ENCODE data around the gene XAB2.
A peak's percentile ranks its signal among the peaks of the same experiment; 100 is the strongest.

The XAB2 gene

DNA sequence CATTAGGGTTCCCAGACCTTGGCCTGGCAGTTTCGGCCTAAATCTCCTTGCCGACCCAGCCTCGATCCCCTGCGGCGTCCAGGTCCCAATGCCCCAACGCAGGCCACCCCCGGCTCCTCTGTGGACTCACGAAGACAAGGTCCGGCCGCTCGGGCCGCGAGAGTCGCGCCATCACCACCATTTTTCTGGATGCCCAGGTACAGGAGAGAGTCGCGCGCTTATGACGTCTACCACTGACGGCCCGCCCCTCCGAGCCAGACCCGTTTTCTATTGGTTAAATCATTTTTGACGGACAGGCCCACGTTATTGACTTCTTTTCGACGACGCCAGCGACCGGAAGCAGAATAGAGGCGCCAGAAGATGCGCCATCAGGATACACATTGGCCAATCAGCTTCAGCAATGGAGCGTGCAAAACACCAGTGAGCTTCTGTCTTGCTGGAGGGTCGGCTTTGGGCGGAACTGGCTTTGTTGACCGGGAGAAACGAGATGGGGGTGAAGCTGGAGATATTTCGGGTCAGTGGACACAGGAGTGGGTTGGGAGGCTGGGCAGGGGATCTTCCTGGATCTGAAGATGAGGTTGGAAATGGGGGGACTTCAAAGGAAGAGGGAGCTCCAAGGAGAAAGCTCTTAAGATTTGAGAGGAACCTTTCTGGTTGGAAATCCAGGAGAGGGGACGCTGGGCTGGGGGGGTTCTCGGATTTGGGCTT is at the start of gene XAB2, which contains the start of gene PET100:
TSS of gene XAB2 (minus strand) at position 199 of the 708 bp plus-strand sequence. CDS start at position 181, 18 bp downstream.
TSS of gene PET100 (plus strand) at position 447 of the 708 bp plus-strand sequence. CDS start at position 488, 41 bp downstream.
- Histone ChIP-seq H3K36me3 (ENCODE audit: control insufficient read depth in 2 of 2, insufficient read depth in 2 of 2, low read length in 2 of 2) (peaks cover 7 to 10% of the 10 kb centered on the region in 2 donors), H3K27me3 (ENCODE audit: control insufficient read depth in 1 of 2, insufficient read depth in 2 of 2, low read length in 2 of 2) (no peaks in the 10 kb centered on the region), H3K9ac (ENCODE audit: low read length in 2 of 2) (peak within 1 kb of the TSS; percentile 96 to 99), H3K27ac (ENCODE audit: low read length) (peak within 1 kb of the TSS; percentile 85), H3K9me3 (ENCODE audit: control insufficient read depth in 2 of 2, low read length in 2 of 2) (no peaks in the 10 kb centered on the region), H3K4me1 (ENCODE audit: control insufficient read depth, insufficient read depth, low read length) (peaks cover 35% of the 10 kb centered on the region), H3K4me3 (ENCODE audit: low read length in 2 of 2) (peak within 1 kb of the TSS; percentile 94 to 100)

DNA sequence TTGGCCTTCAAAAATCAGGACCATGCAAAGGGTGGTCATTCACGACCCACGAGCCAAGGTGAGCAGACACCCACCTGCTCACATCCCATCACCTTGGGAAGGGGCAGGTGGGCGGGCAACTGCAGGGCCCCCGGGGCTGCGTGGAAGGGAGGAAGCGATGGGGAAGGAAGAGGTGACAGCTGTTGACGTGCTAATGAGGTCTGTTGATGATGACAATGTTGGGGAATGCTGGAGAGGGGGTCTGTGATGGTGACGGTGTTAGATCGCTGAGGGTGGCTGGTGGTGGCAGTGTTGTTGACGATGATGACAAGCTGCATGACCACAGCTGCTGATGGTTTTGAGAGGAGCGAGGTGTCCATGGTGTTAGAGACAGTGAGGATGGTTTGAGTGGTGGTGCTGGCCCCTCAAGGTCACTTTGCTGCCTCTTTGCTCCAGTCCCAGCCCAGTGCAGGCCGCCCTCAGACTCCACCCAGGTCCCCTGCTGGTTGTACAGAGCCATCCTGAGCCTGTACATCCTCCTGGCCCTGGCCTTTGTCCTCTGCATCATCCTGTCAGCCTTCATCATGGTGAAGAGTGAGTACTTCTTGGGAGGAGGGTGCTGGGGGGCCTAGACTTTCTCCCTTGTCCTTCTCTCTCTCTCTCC is 48.4 kb upstream of the XAB2 start:
- Histone ChIP-seq H3K9me3 (ENCODE audit: control insufficient read depth in 2 of 2, low read length in 2 of 2) (no peaks in the 10 kb centered on the region), H3K4me1 (ENCODE audit: control insufficient read depth, insufficient read depth, low read length) (peaks cover 13% of the 10 kb centered on the region), H3K27ac (ENCODE audit: low read length) (no peak overlapping the region), H3K9ac (ENCODE audit: low read length in 2 of 2) (no peak overlapping the region), H3K4me3 (ENCODE audit: low read length in 2 of 2) (no peak overlapping the region), H3K36me3 (ENCODE audit: control insufficient read depth in 2 of 2, insufficient read depth in 2 of 2, low read length in 2 of 2) (peaks cover 3 to 4% of the 10 kb centered on the region in 2 donors), H3K27me3 (ENCODE audit: control insufficient read depth in 1 of 2, insufficient read depth in 2 of 2, low read length in 2 of 2) (peaks cover 24% of the 10 kb centered on the region in 2 donors)

- no peak within 1 kb of the TSS for H3K4me3 ChIP-seq (ENCODE audit: low read length in 2 of 2)
- no peaks in the 10 kb centered on the region for H3K36me3 ChIP-seq (ENCODE audit: control insufficient read depth in 2 of 2, insufficient read depth in 2 of 2, low read length in 2 of 2)
- H3K9ac ChIP-seq (ENCODE audit: low read length in 2 of 2), result no peak within 1 kb of the TSS
- no peak within 1 kb of the TSS for H3K27ac ChIP-seq (ENCODE audit: low read length)
- peaks cover 24 to 27% of the 10 kb centered on the region in 2 donors for H3K27me3 ChIP-seq (ENCODE audit: control insufficient read depth in 1 of 2, insufficient read depth in 2 of 2, low read length in 2 of 2)
- H3K9me3 ChIP-seq (ENCODE audit: control insufficient read depth in 2 of 2, low read length in 2 of 2), result no peaks in the 10 kb centered on the region
- peaks cover 11% of the 10 kb centered on the region for H3K4me1 ChIP-seq (ENCODE audit: control insufficient read depth, insufficient read depth, low read length)
Observed at GRCh38 chr19:7676854-7677253, 47.5 kb upstream of the XAB2 start, which contains the start of gene MCEMP1. MCEMP1 (plus strand) TSS chr19:7677090; CDS start chr19:7677121, 31 bp downstream.

- H3K4me3 ChIP-seq (ENCODE audit: low read length in 2 of 2), result no peak overlapping the region
- peaks cover 9% of the 10 kb centered on the region for H3K4me1 ChIP-seq (ENCODE audit: control insufficient read depth, insufficient read depth, low read length)
- H3K27ac ChIP-seq (ENCODE audit: low read length), result no peak overlapping the region
- H3K9me3 ChIP-seq (ENCODE audit: control insufficient read depth in 2 of 2, low read length in 2 of 2), result no peaks in the 10 kb centered on the region
- H3K9ac ChIP-seq (ENCODE audit: low read length in 2 of 2), result no peak overlapping the region
- no peaks in the 10 kb centered on the region for H3K36me3 ChIP-seq (ENCODE audit: control insufficient read depth in 2 of 2, insufficient read depth in 2 of 2, low read length in 2 of 2)
- peaks cover 24 to 29% of the 10 kb centered on the region in 2 donors for H3K27me3 ChIP-seq (ENCODE audit: control insufficient read depth in 1 of 2, insufficient read depth in 2 of 2, low read length in 2 of 2)
Observed at GRCh38 chr19:7676376-7676775, 47.0 kb upstream of the XAB2 start.

DNA sequence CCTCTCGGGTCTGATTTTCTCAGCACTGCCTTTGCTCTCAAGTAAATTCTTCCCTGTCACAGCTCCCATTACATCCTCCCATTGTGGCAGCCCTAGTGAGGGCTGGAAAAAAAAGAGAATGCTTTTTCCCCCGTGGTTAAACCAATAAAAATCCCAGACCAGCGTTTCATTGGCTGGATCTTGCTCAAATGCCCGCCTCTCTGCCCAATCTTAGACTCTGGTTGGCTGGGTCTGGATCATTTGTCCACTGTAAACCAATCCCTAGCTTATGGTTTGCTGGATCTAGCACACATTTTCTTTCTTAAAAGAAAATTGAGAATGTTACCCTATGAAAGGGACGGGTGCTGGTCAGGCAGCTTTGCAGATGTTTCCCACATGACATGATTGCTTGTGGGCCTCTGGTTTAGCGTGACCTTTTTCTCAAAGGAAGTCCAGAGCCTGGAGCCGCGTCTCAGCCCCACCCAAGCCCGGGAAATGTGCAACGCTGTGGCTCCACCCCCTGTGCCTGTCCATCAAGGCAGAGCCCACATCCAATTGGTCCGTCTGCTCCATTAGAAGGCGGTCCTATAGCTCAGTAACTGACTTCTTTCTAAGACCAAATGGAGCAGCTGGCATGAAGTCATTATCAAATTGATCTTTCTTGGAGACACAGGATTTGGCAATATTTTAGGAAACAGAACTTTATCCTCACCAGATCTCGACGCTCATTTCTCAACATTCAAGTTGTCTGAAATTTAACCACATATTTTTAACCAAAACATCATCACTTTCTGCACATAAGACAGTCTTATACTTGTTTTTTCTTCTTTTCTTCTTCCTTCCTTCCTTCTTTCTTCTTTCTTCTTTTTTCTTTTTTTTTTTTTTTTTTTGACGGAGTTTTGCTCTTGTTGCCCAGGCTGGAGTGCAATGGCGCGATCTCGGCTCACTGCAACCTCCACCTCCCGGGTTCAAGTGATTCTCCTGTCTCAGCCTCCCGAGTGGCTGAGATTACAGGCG is 45.0 kb upstream of the XAB2 start:
- Histone ChIP-seq H3K9me3 (ENCODE audit: control insufficient read depth in 2 of 2, low read length in 2 of 2) (no peaks in the 10 kb centered on the region), H3K9ac (ENCODE audit: low read length in 2 of 2) (no peak overlapping the region), H3K4me1 (ENCODE audit: control insufficient read depth, insufficient read depth, low read length) (peaks cover 2% of the 10 kb centered on the region), H3K4me3 (ENCODE audit: low read length in 2 of 2) (no peak overlapping the region), H3K36me3 (ENCODE audit: control insufficient read depth in 2 of 2, insufficient read depth in 2 of 2, low read length in 2 of 2) (no peaks in the 10 kb centered on the region), H3K27ac (ENCODE audit: low read length) (no peak overlapping the region), H3K27me3 (ENCODE audit: control insufficient read depth in 1 of 2, insufficient read depth in 2 of 2, low read length in 2 of 2) (peaks cover 23 to 34% of the 10 kb centered on the region in 2 donors)

DNA sequence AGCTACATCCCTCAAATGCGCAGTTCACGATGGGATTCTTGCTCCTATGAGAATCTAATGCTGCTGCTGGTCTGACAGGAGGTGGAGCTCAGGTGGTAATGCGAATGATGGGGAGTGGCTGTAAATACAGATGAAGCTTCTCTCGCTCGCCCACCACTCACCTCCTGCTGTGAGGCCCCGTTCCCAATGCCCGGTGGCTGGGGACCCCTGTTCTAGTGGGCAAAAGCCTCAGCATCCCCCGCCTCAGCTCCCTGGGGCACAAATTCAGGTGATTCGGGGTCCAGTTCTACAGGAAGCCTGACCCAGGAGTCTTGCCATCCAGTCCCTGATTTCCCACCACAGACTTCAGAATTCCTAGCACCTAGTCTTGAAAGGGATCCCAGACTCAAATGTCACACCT is 43.2 kb upstream of the XAB2 start:
- Histone ChIP-seq H3K4me3 (ENCODE audit: low read length in 2 of 2) (no peak overlapping the region), H3K27ac (ENCODE audit: low read length) (no peak overlapping the region), H3K27me3 (ENCODE audit: control insufficient read depth in 1 of 2, insufficient read depth in 2 of 2, low read length in 2 of 2) (peaks cover 22% of the 10 kb centered on the region in 2 donors), H3K4me1 (ENCODE audit: control insufficient read depth, insufficient read depth, low read length) (peaks cover 2% of the 10 kb centered on the region), H3K9ac (ENCODE audit: low read length in 2 of 2) (no peak overlapping the region), H3K36me3 (ENCODE audit: control insufficient read depth in 2 of 2, insufficient read depth in 2 of 2, low read length in 2 of 2) (no peaks in the 10 kb centered on the region), H3K9me3 (ENCODE audit: control insufficient read depth in 2 of 2, low read length in 2 of 2) (no peaks in the 10 kb centered on the region)

DNA sequence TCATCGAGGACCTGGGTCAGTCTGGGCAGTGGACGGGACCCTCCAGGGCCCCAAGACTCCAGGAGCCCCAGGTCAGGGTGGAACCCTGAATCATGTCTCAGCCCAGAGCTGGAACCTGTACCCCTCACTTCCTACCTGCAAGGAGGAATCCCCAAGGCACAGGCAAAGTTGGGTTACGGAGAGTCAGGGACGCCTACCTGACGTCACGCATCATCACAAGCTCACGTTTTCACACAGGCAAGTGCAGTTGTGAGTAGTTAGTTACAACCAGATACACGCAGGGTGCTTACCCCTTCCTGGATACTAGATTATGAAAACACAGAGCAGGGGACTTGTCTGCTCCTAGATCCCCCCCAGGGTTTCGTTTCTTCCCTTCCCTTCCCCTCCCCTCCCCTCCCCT is 41.4 kb upstream of the XAB2 start:
- no peak overlapping the region for H3K4me3 ChIP-seq (ENCODE audit: low read length in 2 of 2)
- peaks cover 16 to 18% of the 10 kb centered on the region in 2 donors for H3K27me3 ChIP-seq (ENCODE audit: control insufficient read depth in 1 of 2, insufficient read depth in 2 of 2, low read length in 2 of 2)
- no peak overlapping the region for H3K27ac ChIP-seq (ENCODE audit: low read length)

DNA sequence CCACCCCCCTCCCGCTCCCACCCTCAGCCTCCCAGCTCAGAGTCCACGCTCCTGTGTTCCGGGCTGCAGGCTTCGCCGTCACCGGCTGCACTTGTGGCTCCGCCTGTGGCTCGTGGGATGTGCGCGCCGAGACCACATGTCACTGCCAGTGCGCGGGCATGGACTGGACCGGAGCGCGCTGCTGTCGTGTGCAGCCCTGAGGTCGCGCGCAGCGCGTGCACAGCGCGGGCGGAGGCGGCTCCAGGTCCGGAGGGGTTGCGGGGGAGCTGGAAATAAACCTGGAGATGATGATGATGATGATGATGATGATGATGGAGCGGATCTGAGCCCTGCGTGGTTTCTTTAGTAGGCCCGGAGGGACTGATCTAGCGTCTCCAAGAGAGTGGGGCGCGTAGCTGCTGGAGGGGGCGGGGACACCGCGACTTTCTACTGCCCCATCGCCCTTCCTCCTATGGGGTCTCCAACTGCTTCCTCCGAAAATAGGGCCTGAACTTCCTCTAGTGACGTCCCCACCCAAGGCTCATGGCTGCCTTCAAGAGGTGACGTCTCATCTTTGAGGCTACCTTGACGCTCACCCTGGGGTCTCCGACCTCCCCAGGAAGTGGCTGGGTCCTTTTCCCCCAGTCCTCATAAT is 40.9 kb upstream of the XAB2 start:
- H3K36me3 ChIP-seq (ENCODE audit: control insufficient read depth in 2 of 2, insufficient read depth in 2 of 2, low read length in 2 of 2), result no peaks in the 10 kb centered on the region
- no peaks in the 10 kb centered on the region for H3K9me3 ChIP-seq (ENCODE audit: control insufficient read depth in 2 of 2, low read length in 2 of 2)
- no peak overlapping the region for H3K4me3 ChIP-seq (ENCODE audit: low read length in 2 of 2)
- H3K27me3 ChIP-seq (ENCODE audit: control insufficient read depth in 1 of 2, insufficient read depth in 2 of 2, low read length in 2 of 2), result peaks cover 16 to 18% of the 10 kb centered on the region in 2 donors
- H3K4me1 ChIP-seq (ENCODE audit: control insufficient read depth, insufficient read depth, low read length), result peaks cover 2% of the 10 kb centered on the region
- no peak overlapping the region for H3K9ac ChIP-seq (ENCODE audit: low read length in 2 of 2)
- no peak overlapping the region for H3K27ac ChIP-seq (ENCODE audit: low read length)

More for the DNA sequence above, 41.4 kb upstream of the XAB2 start:
- Histone ChIP-seq H3K4me1 (ENCODE audit: control insufficient read depth, insufficient read depth, low read length) (peaks cover 2% of the 10 kb centered on the region), H3K9ac (ENCODE audit: low read length in 2 of 2) (no peak overlapping the region), H3K9me3 (ENCODE audit: control insufficient read depth in 2 of 2, low read length in 2 of 2) (no peaks in the 10 kb centered on the region), H3K36me3 (ENCODE audit: control insufficient read depth in 2 of 2, insufficient read depth in 2 of 2, low read length in 2 of 2) (no peaks in the 10 kb centered on the region)

- no peak overlapping the region for H3K4me3 ChIP-seq (ENCODE audit: low read length in 2 of 2)
- no peaks in the 10 kb centered on the region for H3K36me3 ChIP-seq (ENCODE audit: control insufficient read depth in 2 of 2, insufficient read depth in 2 of 2, low read length in 2 of 2)
- no peak overlapping the region for H3K9ac ChIP-seq (ENCODE audit: low read length in 2 of 2)
- H3K9me3 ChIP-seq (ENCODE audit: control insufficient read depth in 2 of 2, low read length in 2 of 2), result no peaks in the 10 kb centered on the region
- H3K27me3 ChIP-seq (ENCODE audit: control insufficient read depth in 1 of 2, insufficient read depth in 2 of 2, low read length in 2 of 2), result peaks cover 16 to 18% of the 10 kb centered on the region in 2 donors
- H3K27ac ChIP-seq (ENCODE audit: low read length), result no peak overlapping the region
- peaks cover 2% of the 10 kb centered on the region for H3K4me1 ChIP-seq (ENCODE audit: control insufficient read depth, insufficient read depth, low read length)
Observed at GRCh38 chr19:7669641-7670040, 40.3 kb upstream of the XAB2 start.

GRCh38 chr19:7668842-7669241 is 39.5 kb upstream of the XAB2 start, which contains the start of gene RETN:
RETN (plus strand) TSS chr19:7669049; CDS start chr19:7669327, 278 bp downstream.
- Histone ChIP-seq H3K27ac (ENCODE audit: low read length) (no peak within 1 kb of the TSS), H3K4me3 (ENCODE audit: low read length in 2 of 2) (no peak within 1 kb of the TSS), H3K36me3 (ENCODE audit: control insufficient read depth in 2 of 2, insufficient read depth in 2 of 2, low read length in 2 of 2) (no peaks in the 10 kb centered on the region), H3K9ac (ENCODE audit: low read length in 2 of 2) (no peak within 1 kb of the TSS), H3K4me1 (ENCODE audit: control insufficient read depth, insufficient read depth, low read length) (peaks cover 2% of the 10 kb centered on the region), H3K9me3 (ENCODE audit: control insufficient read depth in 2 of 2, low read length in 2 of 2) (no peaks in the 10 kb centered on the region), H3K27me3 (ENCODE audit: control insufficient read depth in 1 of 2, insufficient read depth in 2 of 2, low read length in 2 of 2) (peaks cover 16 to 18% of the 10 kb centered on the region in 2 donors)
